GM18517 (cell line): ENCODE results near the gene TRMT5.

Experiments
- ATAC-seq: cut with Tn5 transposase; IDR thresholded peaks from one replicate; pipeline ENCODE4 v1.9.1; 2021; ENCODE audit warnings: mild to moderate bottlenecking, moderate library complexity; ENCODE audit not compliant: unreplicated experiment

Gene TRMT5

DNA sequence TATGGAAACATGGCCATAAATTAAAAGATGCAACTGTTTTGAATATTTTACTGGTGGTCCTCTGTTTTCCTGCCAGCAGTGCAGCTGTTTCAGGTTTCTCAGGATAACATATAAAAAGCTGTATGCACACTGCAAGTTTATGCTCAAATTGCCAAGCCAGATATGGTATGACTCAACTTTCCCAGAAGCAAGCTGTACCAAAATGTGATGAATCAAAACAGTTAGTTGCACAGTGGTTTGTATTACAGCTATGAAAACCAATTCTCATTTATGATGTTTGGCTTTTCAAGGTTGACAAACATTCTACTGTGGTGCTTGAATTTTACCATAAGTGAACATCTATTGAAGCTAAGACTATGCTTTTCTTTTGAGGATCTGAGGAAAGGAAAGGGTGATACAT lies 15.5 kb downstream of the TRMT5 start:
- ATAC-seq, result no peak

GRCh38 chr14:60964904-60965303 lies 16.0 kb downstream of the TRMT5 start:
- ATAC-seq, result no peak

DNA sequence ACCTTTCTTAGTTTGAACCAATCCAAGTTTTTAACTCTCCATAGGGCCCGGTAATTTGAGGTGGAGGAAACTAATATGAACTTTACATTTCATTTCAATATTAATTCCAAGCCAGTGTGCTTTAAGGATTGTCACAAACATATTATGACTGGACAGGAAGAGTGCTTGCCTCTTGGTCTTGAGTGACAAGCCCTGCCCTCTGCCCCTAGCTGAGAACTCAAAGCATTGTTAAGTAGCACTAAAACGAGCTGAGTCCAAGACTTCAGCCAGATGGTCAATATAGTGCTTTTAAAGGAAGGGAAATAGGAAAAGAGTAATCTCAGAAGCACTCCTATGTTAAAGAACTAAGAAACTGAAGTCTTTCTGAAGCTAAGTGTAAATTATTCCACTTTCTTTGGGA lies 17.1 kb downstream of the TRMT5 start:
- no peak for ATAC-seq

- no peak for ATAC-seq
These were observed 22.7 kb downstream of the TRMT5 start for GRCh38 chr14:60958146-60958545.

GRCh38 chr14:60956632-60957031 lies 24.2 kb downstream of the TRMT5 start:
- no peak for ATAC-seq

GRCh38 chr14:60956202-60956601 lies 24.7 kb downstream of the TRMT5 start:
- no peak for ATAC-seq

GRCh38 chr14:60951776-60952435 lies 29.0 kb downstream of the TRMT5 start:
- no peak for ATAC-seq

DNA sequence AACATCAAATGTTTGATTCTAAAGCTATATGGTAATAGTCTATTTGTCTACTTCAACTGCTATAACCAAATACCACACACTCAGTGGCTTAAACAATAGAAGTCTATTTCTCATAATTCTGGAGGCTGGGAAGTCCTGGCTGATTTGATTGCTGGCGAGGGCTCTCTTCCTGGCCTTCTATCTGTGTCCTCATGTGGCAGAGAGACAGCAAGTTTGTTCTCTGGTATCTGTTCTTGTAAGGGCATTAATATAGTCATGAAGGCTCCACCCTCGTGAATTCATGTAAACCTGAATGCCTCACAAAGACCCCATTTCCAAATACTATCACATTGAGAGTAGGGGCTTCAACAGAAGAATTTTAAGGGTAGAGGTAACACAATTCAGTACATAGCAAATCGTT lies 34.1 kb downstream of the TRMT5 start:
- no peak for ATAC-seq

DNA sequence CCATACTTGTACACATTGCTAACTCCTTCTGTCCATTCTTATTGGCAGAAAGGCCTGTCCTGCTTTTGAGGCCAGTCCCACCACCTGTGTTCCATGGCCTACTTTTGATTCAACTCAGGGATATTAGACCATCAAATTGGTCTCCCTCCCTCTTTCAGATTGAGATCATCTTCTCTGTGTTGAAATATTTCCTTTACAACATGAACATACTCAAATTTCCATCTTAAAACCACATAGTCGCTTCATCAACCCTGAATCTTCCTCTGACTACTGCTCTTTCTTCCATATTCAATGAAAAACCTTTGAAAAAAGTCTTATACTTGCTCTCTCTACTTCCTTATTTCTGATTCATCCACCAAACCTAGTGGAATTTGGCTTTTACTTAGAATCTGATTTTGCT lies 34.9 kb downstream of the TRMT5 start:
- no peak for ATAC-seq

DNA sequence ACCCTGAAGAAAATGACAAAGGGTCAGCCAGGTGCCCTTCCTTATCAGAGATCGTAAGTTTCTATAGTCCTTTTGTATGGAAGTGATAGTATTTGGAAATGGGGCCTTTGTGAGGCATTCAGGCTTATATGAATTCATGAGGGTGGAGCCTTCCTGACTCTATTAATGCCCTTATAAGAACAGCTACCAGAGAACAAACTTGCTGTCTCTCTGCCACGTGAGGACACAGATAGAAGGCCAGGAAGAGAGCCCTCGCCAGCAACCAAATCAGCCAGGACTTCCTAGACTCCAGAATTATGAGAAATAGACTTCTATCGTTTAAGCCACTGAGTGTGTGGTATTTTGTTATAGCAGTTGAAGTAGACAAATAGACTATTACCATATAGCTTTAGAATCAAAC lies 36.7 kb downstream of the TRMT5 start:
- no peak for ATAC-seq

- no peak for ATAC-seq
These were observed 37.2 kb downstream of the TRMT5 start for GRCh38 chr14:60943637-60944032.

- no peak for ATAC-seq
These were observed 45.6 kb downstream of the TRMT5 start for GRCh38 chr14:60935319-60935718.

- ATAC-seq, result no peak
These were observed 46.8 kb downstream of the TRMT5 start for GRCh38 chr14:60933920-60934655.

- ATAC-seq, result no peak
These were observed 49.7 kb downstream of the TRMT5 start for GRCh38 chr14:60931218-60931617.

GRCh38 chr14:60926002-60926401 lies 54.9 kb downstream of the TRMT5 start:
- peak; percentile 85 for ATAC-seq

GRCh38 chr14:60925286-60925685 lies 55.6 kb downstream of the TRMT5 start:
- ATAC-seq, result no peak

- ATAC-seq, result no peak
These were observed 58.8 kb downstream of the TRMT5 start for GRCh38 chr14:60922050-60922449.
